NCI-H69 (cell line): Measurements from ENCODE around the gene GALNT14.
"Not testable (repeated sequence)": the region's sequence is repeated elsewhere in the genome, so short reads cannot be mapped to it uniquely, and the experiment has no call there.

Experiments
- DNase-seq: peaks from one replicate; lab custom pipeline; 2025; lab: John Stamatoyannopoulos, UW

GALNT14 gene

GRCh38 chr2:30938196-30938595 is 200.0 kb downstream of the GALNT14 start:
- no peak for DNase-seq

- no peak for DNase-seq
Measured at GRCh38 chr2:30936977-30937376, 201.3 kb downstream of the GALNT14 start.

GRCh38 chr2:30935795-30936194 is 202.4 kb downstream of the GALNT14 start:
- DNase-seq: no peak

- no peak for DNase-seq
Measured at GRCh38 chr2:30934066-30934465, 204.2 kb downstream of the GALNT14 start.

- no peak for DNase-seq
Measured at GRCh38 chr2:30933496-30933895, 204.7 kb downstream of the GALNT14 start.

GRCh38 chr2:30932870-30933269 is 205.4 kb downstream of the GALNT14 start:
- DNase-seq: no peak

- DNase-seq: no peak
Measured at GRCh38 chr2:30931841-30932407, 206.3 kb downstream of the GALNT14 start.

GRCh38 chr2:30930716-30931115 is 207.5 kb downstream of the GALNT14 start:
- DNase-seq: no peak

GRCh38 chr2:30927465-30928075 is 210.7 kb downstream of the GALNT14 start:
- no peak for DNase-seq

- DNase-seq: no peak
Measured at GRCh38 chr2:30926606-30927005, 211.6 kb downstream of the GALNT14 start.

- DNase-seq: peak; percentile 10
Measured at GRCh38 chr2:30923623-30924022, 214.6 kb downstream of the GALNT14 start.

GRCh38 chr2:30920511-30920910 is 217.7 kb downstream of the GALNT14 start:
- no peak for DNase-seq

GRCh38 chr2:30915486-30915885 is 222.8 kb downstream of the GALNT14 start:
- DNase-seq: no peak

GRCh38 chr2:30914456-30914855 is 223.8 kb downstream of the GALNT14 start:
- DNase-seq: no peak

- no peak for DNase-seq
Measured at GRCh38 chr2:30912056-30912455, 226.2 kb downstream of the GALNT14 start.

- DNase-seq: no peak
Measured at GRCh38 chr2:30911327-30911726, 226.9 kb downstream of the GALNT14 start.

- DNase-seq: no peak
Measured at GRCh38 chr2:30910686-30911085, 227.6 kb downstream of the GALNT14 start.

- DNase-seq: not testable (repeated sequence)
Measured at GRCh38 chr2:30904437-30904836, 233.8 kb downstream of the GALNT14 start.

- no peak for DNase-seq
Measured at GRCh38 chr2:30903326-30903725, 234.9 kb downstream of the GALNT14 start.

GRCh38 chr2:30900381-30900780 is 237.9 kb downstream of the GALNT14 start:
- no peak for DNase-seq

GRCh38 chr2:30899516-30900054 is 238.7 kb downstream of the GALNT14 start:
- no peak for DNase-seq

GRCh38 chr2:30897539-30897938 is 240.7 kb downstream of the GALNT14 start:
- no peak for DNase-seq

- DNase-seq: no peak
Measured at GRCh38 chr2:30894498-30895119, 243.6 kb downstream of the GALNT14 start.
